Measurements from ENCODE around the gene FAM13B.
"Not testable (repeated sequence)": the region's sequence is repeated elsewhere in the genome, so short reads cannot be mapped to it uniquely, and the experiment has no call there.

The FAM13B gene

DNA sequence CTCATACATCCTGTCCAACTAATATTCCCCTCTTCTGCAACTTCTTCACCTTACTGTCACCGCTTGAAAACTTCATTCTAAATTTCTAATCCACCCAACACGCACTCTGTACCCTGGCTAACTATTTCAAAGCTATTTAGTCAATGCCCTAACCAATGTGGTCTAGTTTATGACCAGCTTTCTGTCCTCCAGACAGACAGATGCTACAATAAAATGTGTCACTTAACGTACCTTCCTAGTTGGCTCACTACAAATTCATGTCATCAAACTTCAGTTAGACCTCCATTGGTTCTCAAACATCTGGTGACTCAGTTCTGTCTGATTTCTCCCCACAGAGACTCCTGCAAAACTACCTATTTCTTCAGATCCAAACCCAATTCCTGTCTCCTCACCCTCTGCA, 57.7 kb downstream of the FAM13B start:
- no peak for DNase-seq (ENCODE audit: low read depth in 2 of 2)

DNA sequence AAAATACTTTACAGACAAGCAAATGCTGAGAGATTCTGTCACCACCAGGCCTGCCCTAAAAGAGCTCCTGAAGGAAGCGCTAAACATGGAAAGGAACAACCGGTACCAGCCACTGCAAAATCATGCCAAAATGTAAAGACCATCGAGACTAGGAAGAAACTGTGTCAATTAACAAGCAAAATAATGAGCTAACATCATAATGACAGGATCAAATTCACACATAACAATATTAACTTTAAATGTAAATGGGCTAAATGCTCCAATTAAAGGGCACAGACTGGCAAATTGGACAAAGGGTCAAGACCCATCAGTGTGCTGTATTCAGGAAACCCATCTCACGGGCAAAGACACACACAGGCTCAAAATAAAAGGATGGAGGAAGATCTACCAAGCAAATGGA, 62.5 kb downstream of the FAM13B start:
- not testable (repeated sequence) for DNase-seq (ENCODE audit: low read depth in 2 of 2)

DNA sequence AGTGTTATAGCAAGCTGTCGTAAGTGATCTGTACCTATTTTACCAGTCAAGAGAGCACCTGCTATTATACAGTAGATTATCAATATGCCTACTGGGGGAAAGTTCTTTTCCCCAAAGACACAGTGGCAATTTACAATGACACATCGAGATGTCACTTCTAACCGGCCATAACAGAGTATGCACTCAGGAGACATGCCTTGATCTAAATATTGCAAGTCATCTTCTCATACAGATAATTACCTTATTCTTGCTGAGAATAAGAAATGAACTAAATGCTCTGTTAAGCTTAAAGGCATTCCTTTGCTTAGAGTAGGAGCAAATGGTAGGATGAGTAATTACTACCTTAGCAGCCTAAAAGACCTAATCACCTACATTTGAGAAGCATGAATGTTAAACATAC, 72.1 kb downstream of the FAM13B start:
- no peak for DNase-seq (ENCODE audit: low read depth in 2 of 2)

DNA sequence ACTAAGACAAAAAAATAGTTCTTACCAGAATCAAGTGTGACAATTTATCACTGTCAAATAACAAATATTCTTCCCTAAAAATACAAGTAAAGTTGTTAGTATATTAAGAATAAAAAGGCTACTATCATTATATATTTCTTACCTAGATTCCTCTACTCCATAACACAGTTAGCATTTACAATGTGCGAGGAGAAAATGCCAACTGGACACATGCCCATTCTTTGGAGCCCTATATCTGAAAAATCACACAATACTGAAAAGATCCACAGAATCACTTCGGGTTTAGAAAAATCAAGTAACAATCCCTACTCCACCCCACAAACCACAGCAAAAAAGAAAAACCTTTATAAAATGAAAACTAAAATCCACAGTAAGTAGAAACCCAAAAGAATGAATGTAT, 72.7 kb downstream of the FAM13B start:
- DNase-seq (ENCODE audit: low read depth in 2 of 2), result no peak

DNA sequence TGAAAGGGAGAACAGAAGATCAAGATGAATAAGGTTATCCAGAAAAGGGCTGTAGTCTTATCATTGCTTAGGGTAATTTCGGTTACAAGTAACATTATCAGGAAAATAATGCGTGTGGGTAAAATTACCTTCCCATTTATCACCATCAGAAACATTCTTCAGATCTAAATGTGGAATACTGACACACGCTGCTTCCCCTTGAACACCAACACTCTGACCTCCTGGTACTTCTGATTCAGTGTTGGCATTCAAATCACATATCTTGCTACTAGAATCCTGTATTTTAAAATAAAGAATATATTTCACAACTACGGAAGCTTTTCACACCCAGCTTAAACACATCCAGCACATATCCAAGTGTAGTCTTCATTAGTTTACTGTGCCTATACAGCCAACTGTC, 73.4 kb downstream of the FAM13B start:
- no peak for DNase-seq (ENCODE audit: low read depth in 2 of 2)

DNA sequence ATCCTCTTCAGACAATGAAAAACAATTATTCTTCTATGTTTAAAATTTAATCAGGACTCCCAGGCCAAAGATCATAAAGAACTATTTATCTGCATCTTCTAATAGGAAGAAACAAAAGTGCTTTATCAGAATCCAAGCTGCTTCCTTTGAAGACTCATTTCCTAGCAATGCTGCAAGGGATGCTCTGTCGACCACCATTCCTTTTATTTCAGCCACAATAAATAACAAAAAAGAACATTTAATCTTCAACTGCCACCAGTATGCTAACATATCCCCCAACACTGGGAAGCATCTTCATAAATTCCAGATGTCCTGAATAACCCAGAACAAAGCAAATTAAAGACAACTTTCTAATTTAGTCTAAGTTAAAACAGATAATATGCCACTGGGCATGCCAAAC, 74.9 kb downstream of the FAM13B start:
- no peak for DNase-seq (ENCODE audit: low read depth in 2 of 2)

DNA sequence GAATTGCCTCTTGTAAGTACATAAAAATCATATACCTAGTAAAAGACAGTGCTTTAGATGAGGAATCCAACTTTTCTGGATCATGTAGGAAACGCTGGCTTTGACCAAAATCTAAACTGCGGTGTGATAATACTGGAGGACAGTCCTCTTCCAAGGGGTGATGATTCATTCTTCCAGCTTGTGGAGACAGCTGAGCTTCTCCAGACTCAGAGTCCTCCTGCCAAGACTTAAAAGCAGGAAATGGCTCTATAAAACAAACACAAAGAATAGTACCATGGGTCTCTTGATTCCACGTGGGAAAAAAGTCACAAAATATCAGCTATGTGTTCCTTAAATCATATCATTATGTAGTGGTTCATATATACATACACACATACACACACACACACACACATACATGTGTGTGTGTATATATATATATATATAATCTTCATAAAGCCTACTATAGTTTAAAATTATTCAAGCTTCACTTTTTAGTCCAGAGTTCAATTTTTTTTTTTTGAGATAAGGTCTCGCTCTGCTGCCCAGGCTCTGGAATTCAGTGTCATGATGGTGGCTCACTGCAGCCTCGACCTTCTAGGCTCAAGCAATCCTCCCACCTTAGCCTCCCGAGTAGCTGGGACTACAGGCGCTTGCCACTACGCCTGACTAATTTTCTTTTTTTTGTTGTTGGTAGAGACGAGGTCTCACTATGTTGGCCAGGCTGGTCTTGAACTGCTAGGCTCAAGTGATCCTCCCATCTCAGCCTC, 78.6 kb downstream of the FAM13B start:
- no peak for DNase-seq (ENCODE audit: low read depth in 2 of 2)

DNA sequence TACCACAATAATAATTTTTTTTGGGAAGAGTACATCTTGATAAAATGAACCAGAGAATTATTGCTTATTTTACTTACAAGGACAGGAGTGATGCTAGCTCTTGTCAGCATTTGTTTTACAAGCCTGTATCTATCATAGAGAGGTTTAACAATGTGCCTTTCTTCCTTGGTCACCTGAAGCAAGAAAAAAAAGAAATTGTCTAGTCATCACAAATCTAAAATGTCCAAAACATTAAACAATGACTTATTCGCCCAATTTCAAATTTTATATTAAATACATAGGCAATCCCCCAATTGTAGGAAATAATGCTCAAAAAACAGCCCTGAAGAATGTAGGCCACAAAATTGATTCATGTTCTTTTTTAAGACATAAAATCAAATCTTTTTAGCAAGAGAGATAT, 87.1 kb downstream of the FAM13B start:
- no peak for DNase-seq (ENCODE audit: low read depth in 2 of 2)

DNA sequence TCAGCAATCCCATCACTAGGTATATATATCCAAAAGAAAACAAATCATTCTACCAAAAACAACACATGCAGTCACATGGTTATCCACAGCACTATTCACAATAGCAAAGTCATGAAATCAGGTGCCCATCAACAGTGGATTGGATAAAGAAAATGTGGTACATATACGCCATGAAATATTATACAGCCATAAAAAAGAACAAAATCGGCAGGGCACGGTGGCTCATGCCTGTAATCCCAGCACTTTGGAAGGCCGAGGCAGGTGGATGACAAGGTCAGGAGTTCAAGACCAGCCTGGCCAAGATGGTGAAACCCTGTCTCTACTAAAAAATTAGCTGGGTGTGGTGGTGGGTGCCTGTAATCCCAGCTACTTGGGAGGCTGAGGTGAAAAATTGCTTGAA, 88.6 kb downstream of the FAM13B start:
- not testable (repeated sequence) for DNase-seq (ENCODE audit: low read depth in 2 of 2)

DNA sequence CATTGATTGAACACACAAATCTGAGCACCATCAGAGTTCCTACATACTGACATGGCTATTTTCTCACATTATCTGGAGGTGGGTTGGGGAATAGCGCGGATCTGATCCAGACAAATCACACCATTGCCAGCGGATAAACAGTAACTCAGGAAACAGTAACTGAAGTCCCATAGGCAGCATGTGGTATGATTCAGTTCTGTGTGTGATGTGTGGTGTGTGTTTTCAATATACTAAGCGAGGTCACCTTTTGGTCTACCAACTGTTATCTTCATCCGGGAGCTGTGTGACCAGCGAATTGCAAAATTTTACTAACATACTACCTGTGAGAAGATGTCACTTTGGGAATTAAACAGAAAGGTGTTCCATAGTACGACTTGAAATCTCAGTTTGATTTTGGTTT, 93.5 kb downstream of the FAM13B start:
- no peak for DNase-seq (ENCODE audit: low read depth in 2 of 2)

DNA sequence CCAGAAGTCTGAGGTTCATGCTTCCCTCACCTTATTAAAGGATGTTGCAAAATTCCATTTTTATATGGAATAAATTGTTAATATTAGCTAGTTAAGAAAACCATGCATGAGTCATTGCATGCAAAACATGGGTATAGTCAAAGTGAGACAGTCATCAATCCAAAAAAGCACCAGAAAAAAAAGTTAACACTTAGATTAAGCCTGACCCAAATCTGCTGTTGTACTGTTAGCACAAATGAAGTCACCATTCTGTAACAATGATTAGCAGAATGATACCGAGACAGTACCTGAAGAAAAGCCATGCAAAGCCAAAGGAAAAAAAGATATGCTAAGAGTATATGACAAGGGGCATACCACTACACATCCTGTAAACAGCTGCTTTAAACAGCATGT, 94.1 kb downstream of the FAM13B start:
- DNase-seq (ENCODE audit: low read depth in 2 of 2), result no peak

DNA sequence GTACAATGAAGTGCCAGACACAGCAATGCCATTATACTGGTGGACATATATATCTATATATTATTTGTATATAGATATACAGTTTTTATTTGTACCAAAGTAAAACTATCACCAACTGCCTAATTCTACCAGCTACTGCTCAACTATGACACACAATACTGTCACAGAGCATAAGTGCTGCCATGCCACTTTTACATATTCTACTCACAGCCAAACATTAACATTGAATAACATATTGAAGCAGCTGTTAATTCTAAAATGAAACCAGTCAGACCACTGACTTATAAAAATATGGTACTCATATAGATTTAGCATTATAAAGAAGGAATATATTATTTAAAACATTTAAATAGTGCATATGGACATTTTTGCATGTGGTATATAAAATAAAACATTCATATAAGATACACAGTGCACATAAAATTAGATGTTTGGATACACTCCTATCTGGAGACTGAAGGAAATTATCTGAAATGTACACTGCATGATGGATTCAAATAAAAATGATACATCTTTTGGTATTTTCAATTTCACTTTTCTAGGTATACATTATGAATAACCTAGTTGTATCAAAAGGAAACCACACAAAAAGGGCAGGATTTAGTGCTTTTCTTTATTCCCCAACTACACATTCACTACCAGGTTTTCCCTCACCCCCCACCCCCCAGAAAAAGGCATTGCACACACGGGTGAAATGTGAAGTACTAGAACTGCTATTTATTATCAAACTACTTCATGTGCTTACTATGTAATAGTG, 94.7 kb downstream of the FAM13B start:
- peak; percentile 0 to 10 for DNase-seq (ENCODE audit: low read depth in 2 of 2)

DNA sequence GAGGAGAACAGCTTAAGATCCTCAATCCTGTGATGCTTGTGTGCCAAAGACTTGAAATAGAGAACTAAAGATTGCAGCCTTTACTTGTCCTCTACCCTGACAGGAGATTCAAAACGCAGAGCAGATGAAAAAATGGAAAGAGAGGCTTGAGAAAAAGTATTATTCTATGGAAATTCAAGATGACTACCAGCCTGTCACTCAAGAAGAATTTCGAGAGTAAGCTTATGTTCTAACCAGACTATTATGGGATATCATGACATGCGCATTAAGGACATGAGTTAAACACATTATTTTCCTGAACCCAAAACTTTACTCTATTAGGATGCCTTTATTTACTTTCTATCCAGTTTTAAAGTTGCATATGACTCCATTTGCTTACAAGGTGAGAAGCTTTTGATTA, 97.2 kb downstream of the FAM13B start:
- no peak for DNase-seq (ENCODE audit: low read depth in 2 of 2)

DNA sequence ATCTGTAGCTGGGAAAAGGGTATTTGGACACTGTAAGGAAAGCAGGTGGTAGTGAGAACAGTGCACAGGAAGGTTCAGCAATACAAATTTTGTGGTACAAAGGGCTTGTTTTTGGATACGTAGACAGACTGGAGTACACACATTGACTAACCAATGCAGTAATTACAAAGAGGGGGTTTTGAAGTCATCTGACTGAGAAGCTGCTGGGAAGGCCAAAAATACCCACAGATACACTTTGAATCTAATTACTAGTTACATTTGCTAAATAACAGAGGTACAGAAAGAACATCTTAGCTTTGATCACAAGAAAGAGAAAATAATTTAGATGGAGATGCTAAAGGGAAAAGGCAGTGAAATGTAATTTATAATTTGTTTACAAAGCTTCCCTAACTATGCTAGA, 97.7 kb downstream of the FAM13B start:
- no peak for DNase-seq (ENCODE audit: low read depth in 2 of 2)

DNA sequence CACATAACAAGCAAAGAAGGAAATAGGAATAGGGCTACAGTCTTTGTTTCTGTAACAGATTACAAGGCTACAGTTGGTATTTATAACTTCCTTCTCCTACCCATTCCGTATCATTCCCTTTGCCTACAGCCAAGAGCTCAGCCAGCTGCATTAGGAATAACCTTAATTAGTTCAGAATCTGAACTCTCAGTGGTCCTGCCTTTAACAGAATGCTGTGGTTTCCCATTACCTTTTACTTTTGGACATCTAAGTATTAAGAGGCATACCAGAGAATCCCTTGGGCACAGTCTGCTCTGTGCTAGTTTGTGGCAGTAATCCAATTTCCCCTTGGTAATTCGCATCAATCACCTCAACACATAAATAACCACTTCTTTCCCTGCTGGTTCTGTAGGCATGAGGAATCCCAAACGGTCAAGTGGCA, 99.4 kb downstream of the FAM13B start:
- no peak for DNase-seq (ENCODE audit: low read depth in 2 of 2)

DNA sequence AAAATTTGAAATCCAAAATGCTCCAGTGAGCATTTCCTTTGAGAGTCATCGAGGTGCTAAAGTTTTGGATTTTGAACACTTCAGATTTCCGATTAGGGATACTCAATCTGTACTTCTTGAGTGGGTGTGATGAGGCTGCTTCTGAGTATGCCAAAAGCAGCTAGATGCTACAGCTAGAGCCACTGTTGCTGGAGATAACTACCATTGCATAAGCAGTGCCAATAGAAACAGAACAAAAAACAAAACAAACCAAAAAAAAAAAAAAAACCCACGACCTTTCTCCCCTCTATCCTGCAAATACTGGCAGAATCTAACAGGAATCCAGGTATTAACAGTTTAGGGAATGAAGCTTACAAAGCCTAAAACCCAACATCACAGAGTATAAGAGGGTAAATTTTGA, 100.1 kb downstream of the FAM13B start:
- no peak for DNase-seq (ENCODE audit: low read depth in 2 of 2)

DNA sequence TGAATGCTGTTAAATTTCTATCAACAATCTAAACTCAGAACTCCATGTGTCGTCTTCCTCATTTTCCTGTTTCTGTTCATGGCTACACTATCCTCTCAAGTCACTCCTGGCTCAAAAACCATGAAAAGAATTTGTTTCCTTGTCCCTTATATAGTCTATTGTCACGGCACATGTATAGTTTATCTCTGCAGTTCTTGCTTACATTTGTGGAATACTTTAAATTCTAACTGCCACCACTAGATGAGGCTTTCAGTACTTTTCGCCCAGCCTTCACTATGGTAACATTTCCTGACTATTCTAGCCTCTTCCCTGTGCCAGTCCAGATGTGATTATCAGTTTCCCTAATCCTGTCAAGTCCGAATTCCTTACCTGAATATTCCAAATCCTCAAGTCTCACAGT, 109.0 kb downstream of the FAM13B start:
- DNase-seq (ENCODE audit: low read depth in 2 of 2), result no peak

DNA sequence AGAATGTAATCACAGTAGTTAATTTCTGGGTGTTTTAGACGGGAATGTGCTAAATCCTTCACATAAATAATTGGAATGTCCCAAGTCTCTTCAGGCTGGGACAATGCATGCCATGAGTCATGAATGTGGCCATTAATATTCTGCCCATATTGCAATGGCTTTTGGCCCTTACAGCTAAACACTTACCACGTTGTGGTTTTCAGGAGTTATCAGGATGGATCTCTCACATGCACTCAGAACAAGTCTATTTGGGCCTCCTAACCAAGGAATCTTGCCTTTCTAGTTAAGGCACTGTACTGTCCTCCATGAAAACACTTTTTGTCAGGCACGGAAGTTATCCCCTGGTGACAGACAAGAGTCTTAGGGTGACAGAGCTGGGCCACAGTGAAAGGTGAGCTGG, 110.9 kb downstream of the FAM13B start:
- DNase-seq (ENCODE audit: low read depth in 2 of 2), result no peak

DNA sequence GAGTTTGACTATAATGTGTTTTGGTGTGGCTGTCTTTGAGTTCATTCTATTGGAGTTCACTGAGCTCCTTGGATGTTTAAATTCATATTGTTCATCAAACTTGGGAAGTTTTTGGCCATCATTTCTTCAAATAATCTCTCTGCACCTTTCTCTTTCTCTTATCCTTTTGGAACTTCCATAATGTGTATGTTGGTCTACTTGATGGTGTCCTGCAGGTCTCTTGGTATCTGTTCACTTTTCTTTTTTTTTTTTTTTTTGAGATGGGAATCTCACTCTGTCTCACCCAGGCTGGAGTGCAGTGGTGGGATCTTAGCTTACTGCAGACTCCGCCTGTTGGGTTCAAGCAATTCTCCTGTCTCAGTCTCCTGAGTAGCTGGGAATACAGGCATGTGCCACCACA, 116.0 kb downstream of the FAM13B start:
- DNase-seq (ENCODE audit: low read depth in 2 of 2), result no peak

DNA sequence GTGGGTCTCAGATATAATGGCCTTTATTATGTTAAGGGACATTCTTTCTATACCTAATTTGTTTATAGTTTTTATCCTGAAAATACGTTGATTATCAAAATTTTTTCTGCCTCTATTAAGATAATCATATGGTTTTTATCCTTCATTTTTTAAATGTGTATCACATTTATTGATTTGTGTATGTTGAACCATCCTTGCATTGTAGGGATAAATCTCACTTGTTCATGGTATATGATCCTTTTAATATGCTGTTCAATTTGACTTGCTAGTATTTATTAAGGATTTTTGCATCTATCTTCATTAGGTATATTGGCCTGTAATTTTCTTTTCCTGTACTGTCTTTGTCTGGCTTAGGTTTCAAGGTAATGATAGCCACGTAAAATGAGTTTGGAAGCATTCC, 118.1 kb downstream of the FAM13B start:
- DNase-seq (ENCODE audit: low read depth in 2 of 2), result no peak

DNA sequence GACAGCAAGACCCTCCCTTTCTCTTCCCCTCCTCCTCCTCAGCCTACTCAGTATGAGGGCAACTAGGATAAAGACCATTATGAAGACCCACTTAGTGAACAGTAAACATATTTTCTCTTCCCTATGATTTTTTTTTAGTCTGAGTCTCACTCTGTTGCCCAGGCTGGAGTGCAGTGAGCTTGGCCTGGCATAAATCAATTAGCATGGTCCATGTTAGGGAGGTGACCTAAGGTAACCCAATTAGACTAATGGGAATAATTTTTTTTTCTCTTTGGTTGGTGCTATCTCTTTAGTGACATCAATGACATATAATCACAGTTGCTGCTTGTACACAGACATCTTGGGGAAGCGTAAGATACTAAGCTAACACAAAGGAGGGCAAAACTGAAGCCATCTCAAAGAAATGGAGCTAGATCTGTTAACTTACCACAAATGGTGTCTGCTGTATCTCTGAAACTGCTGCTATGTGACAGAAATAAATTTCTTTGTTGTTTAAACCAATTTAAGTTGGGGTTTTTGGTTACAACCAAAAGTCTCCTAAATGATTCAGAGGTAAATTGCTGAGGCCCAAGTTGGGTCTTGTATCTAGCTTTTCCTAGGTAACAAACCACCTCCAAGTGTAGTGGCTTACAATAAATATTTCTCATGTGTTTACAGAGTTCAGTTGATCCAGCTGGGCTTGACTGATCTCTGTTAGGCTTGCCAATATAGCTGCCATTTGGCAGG, 130.3 kb downstream of the FAM13B start:
- no peak for DNase-seq (ENCODE audit: low read depth in 2 of 2)

DNA sequence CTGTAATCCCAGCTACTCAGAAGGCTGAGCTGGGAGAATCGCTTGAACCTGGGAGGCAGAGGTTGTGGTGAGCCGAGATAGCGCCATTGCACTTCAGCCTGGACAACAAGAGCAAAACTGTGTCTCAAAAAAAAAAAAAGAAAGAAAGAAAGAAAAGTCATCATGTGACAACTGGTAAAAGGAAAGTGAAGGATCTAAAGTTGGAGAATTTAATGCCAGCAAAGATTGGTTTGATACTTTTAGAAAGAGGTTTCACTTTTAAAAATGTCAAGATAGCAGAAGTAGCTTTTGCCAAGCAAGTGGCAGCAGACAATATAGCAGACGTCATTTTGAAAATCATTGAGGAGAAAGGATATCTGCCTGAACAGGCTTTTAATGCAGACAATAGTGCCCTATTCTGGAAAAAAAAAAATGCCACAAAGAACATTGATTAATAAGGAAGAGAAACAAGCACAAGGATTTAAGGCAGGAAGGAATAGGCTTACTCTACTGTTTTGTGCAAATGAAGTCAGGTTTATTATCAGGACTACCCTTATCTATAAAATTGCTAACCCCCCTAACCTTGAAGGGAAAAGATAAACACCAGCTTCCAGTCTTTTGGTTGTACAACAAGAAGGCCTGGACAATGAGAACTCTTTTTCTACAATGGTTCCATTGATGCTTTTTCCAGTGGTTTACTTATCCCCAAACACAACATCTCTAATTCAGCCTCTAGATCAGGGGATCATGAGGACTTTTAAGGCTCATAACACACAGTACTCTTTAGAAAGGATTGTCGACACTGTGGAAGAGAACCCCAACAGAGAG, 131.7 kb downstream of the FAM13B start:
- DNase-seq (ENCODE audit: low read depth in 2 of 2), result no peak
